Neuronal stem cell (in vitro differentiated cells): Measurements from ENCODE around the gene CAMTA1.

Experiments
- DNase-seq: peaks from one replicate; pipeline ENCODE4 v3.0.0-alpha.2; 2013; ENCODE audit warnings: low spot score
- H2AFZ ChIP-seq: one replicate; pipeline ENCODE4 v1.6.1; 2013; ENCODE audit warnings: mild to moderate bottlenecking, low read length, inconsistent platforms
- H2AK5ac ChIP-seq: 2 replicates; pipeline ENCODE4 v1.6.1; 2013; ENCODE audit warnings: low read depth, mild to moderate bottlenecking, inconsistent platforms, low read length, moderate library complexity, mixed read lengths
- H2BK120ac ChIP-seq: 2 replicates; pipeline ENCODE4 v1.6.1; 2013; ENCODE audit warnings: low read depth, mild to moderate bottlenecking, inconsistent platforms, low read length, moderate library complexity, mixed read lengths
- H2BK12ac ChIP-seq: one replicate; pipeline ENCODE4 v1.6.1; 2013; ENCODE audit warnings: low read length, inconsistent platforms
- H2BK15ac ChIP-seq: 2 replicates; pipeline ENCODE4 v1.6.1; 2013; ENCODE audit warnings: mild to moderate bottlenecking, low read length, inconsistent platforms, mixed read lengths
- H2BK5ac ChIP-seq: one replicate; pipeline ENCODE4 v1.6.1; 2013; ENCODE audit warnings: inconsistent platforms, mild to moderate bottlenecking, low read length, moderate library complexity
- H3K14ac ChIP-seq: one replicate; pipeline ENCODE4 v1.6.1; 2013; ENCODE audit warnings: low read length, inconsistent platforms
- H3K18ac ChIP-seq: 2 replicates; pipeline ENCODE4 v1.6.1; 2013; ENCODE audit warnings: low read length, inconsistent platforms
- H3K23ac ChIP-seq: 2 replicates; pipeline ENCODE4 v1.6.1; 2013; ENCODE audit warnings: low read depth, mild to moderate bottlenecking, mixed read lengths, low read length, inconsistent platforms; ENCODE audit not compliant: poor library complexity
- H3K27ac ChIP-seq: replicated peaks from 3 replicates; pipeline ENCODE4 v1.5.1; 2013; ENCODE audit warnings: low read length, inconsistent platforms
- H3K27me3 ChIP-seq, 3 experiments: 2 replicates each; pipeline ENCODE4 v1.6.1; 2013; ENCODE audit warnings: low read length in 3 of 3, mild to moderate bottlenecking in 2 of 3, inconsistent platforms in 1 of 3, low read depth in 1 of 3, mixed read lengths in 1 of 3, moderate library complexity in 1 of 3; ENCODE audit not compliant: control insufficient read depth in 3 of 3, insufficient read depth in 3 of 3
- H3K36me3 ChIP-seq, 2 donors: replicated peaks in 1 of 2; 2 replicates each; pipeline ENCODE4 v1.6.1; 2013; ENCODE audit warnings: low read length in 2 of 2; ENCODE audit not compliant: control insufficient read depth in 2 of 2, insufficient read depth in 2 of 2
- H3K4ac ChIP-seq: 2 replicates; pipeline ENCODE4 v1.6.1; 2013; ENCODE audit warnings: inconsistent platforms, mild to moderate bottlenecking, low read length, moderate library complexity
- H3K4me1 ChIP-seq, 2 donors: 1 replicate in 1 of 2; 2 replicates in 1 of 2; pipeline ENCODE4 v1.6.1; 2013; ENCODE audit warnings: low read length in 2 of 2, low read depth in 1 of 2; ENCODE audit not compliant: control insufficient read depth in 2 of 2, insufficient read depth in 1 of 2
- H3K4me2 ChIP-seq: one replicate; pipeline ENCODE4 v1.6.1; 2013; ENCODE audit warnings: mild to moderate bottlenecking, low read length, inconsistent platforms; ENCODE audit not compliant: insufficient read depth, poor library complexity, severe bottlenecking
- H3K4me3 ChIP-seq, 2 donors: 2 replicates each; pipeline ENCODE4 v1.5.1; 2013; ENCODE audit warnings: low read length in 2 of 2, mild to moderate bottlenecking in 2 of 2, inconsistent platforms in 1 of 2, moderate library complexity in 1 of 2
- H3K79me1 ChIP-seq: one replicate; pipeline ENCODE4 v1.6.1; 2013; ENCODE audit warnings: low read depth, mild to moderate bottlenecking, inconsistent platforms, low read length, moderate library complexity
- H3K9ac ChIP-seq: one replicate; pipeline ENCODE4 v1.6.1; 2013; ENCODE audit warnings: mild to moderate bottlenecking, low read depth, low read length, inconsistent platforms; ENCODE audit not compliant: poor library complexity
- H3K9me3 ChIP-seq, 2 donors: replicated peaks in 1 of 2; 2 replicates each; pipeline versions ENCODE3 to v1.6.1; 2013; ENCODE audit warnings: low read length in 2 of 2, mild to moderate bottlenecking in 2 of 2, inconsistent platforms in 1 of 2, low read depth in 1 of 2, mixed read lengths in 1 of 2, moderate library complexity in 1 of 2; ENCODE audit not compliant: control insufficient read depth in 2 of 2, insufficient read depth in 1 of 2
- H4K8ac ChIP-seq: one replicate; pipeline ENCODE4 v1.6.1; 2013; ENCODE audit warnings: low read depth, mild to moderate bottlenecking, inconsistent platforms, low read length, moderate library complexity
- H4K91ac ChIP-seq: one replicate; pipeline ENCODE4 v1.6.1; 2013; ENCODE audit warnings: low read length, low read depth, mild to moderate bottlenecking, inconsistent platforms; ENCODE audit not compliant: poor library complexity
- WGBS, 2 donors: extraction: QIAGEN DNeasy Blood & Tissue Kit; methylation state at CpG; one replicate each; pipeline ENCODE4 v1.1.7; 2013; ENCODE audit warnings: missing lambda C conversion rate in 2 of 2, mixed read lengths in 1 of 2; ENCODE audit not compliant: insufficient read length in 2 of 2, insufficient replicate concordance in 1 of 2; ENCODE audit errors: extremely low coverage in 2 of 2; 5-methylcytosine and 5-hydroxymethylcytosine counted together

The CAMTA1 gene

DNA sequence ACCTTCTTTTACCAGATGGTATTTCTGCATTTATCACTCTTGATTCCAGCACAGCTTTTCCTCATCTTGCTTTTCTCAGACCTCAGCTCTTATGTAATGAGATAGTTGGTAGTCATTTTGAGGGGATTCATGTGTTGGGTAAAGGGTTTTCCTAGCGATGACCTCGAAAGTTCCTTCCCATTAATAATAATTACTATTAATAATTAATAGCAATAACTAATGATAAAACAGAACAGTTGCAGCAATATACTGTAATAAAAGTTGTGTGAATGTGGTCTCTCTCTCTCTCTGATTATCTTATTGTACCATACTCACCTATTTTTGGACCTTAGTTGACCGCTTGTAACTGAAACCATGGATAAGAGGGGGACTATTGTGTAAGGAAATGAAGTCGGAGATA is 14.2 kb downstream of the CAMTA1 start:
- Histone ChIP-seq H4K8ac (no peak overlapping the region), H3K18ac (no peak overlapping the region), H2AFZ (no peak overlapping the region), H3K36me3 (peaks cover 0 to 19% of the 10 kb centered on the region in 2 donors), H2BK15ac (no peak overlapping the region), H2BK12ac (no peak overlapping the region), H2AK5ac (no peak overlapping the region), H2BK5ac (no peak overlapping the region), H3K27me3 (no peaks in the 10 kb centered on the region), H3K4me2 (no peak overlapping the region), H4K91ac (no peak overlapping the region), H3K79me1 (peaks cover 2% of the 10 kb centered on the region), H3K4ac (no peak overlapping the region), H3K14ac (no peak overlapping the region), H3K23ac (no peak overlapping the region), H3K4me3 (no peak overlapping the region), H2BK120ac (no peak overlapping the region), H3K4me1 (peaks cover 1 to 2% of the 10 kb centered on the region in 2 donors), H3K9me3 (no peaks in the 10 kb centered on the region), H3K9ac (no peak overlapping the region), H3K27ac (no peak overlapping the region)
- DNase-seq = no peak
- WGBS, 2 donors = no CpG with 5 or more reads among the region's 4 CpGs

DNA sequence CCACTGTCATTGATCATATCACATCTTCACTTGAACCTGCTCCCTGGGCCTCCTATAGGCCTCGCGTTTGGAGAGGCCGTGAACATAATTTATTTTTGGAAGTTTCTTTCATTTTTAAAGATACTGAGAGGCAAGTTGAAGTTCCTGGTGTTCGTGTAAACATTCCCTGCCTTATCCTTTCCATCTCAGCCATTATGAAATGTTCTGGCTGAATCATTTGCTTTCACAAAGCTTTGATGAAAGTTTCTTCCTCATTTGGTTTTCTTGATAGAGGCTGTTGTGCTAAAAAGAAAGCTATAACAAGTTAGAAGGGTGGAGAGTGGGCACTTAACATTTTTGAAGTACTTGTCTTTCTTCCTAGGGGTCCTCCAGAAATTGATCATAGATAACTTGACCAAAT is 15.5 kb downstream of the CAMTA1 start:
- Histone ChIP-seq H4K8ac (no peak overlapping the region), H3K79me1 (peaks cover 2% of the 10 kb centered on the region), H2AK5ac (no peak overlapping the region), H3K23ac (no peak overlapping the region), H2BK15ac (no peak overlapping the region), H3K14ac (no peak overlapping the region), H2AFZ (no peak overlapping the region), H3K9ac (no peak overlapping the region), H3K9me3 (no peaks in the 10 kb centered on the region), H2BK12ac (no peak overlapping the region), H3K4me2 (no peak overlapping the region), H3K4me3 (no peak overlapping the region), H3K27ac (no peak overlapping the region), H3K36me3 (peaks cover 0 to 14% of the 10 kb centered on the region in 2 donors), H4K91ac (no peak overlapping the region), H3K18ac (no peak overlapping the region), H3K4ac (no peak overlapping the region), H3K4me1 (peaks cover 1 to 2% of the 10 kb centered on the region in 2 donors), H3K27me3 (no peaks in the 10 kb centered on the region), H2BK120ac (no peak overlapping the region), H2BK5ac (no peak overlapping the region)
- no CpG with 5 or more reads among the region's 4 CpGs for WGBS, 2 donors
- no peak for DNase-seq

DNA sequence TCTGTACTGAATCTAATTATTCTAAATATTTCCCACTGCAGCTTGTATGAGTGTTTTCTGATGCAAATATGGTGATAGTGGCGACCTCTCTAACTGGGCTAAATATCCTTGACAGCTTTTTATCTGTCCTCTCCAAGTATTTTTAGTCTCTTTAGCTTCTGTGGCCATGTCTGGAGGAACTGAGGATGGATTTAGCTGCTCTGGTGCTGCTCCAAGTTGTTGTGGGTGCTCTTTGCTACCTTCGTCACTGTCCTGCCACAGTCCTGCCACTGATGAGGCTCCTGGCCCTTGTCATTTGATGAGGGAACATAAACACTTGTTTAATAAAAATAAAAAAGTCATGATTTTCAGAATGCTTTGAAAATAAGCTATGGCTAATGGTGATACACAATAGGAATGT is 15.9 kb downstream of the CAMTA1 start:
- Histone ChIP-seq H3K9me3 (no peaks in the 10 kb centered on the region), H3K36me3 (peaks cover 0 to 14% of the 10 kb centered on the region in 2 donors), H2BK12ac (no peak overlapping the region), H3K23ac (no peak overlapping the region), H2BK120ac (no peak overlapping the region), H3K27ac (no peak overlapping the region), H3K79me1 (peaks cover 2% of the 10 kb centered on the region), H3K4me3 (no peak overlapping the region), H2BK5ac (no peak overlapping the region), H2BK15ac (no peak overlapping the region), H4K91ac (no peak overlapping the region), H2AK5ac (no peak overlapping the region), H3K18ac (no peak overlapping the region), H3K4me1 (peaks cover under 1 to 1% of the 10 kb centered on the region in 2 donors), H4K8ac (no peak overlapping the region), H3K9ac (no peak overlapping the region), H2AFZ (no peak overlapping the region), H3K14ac (no peak overlapping the region), H3K4ac (no peak overlapping the region), H3K27me3 (no peaks in the 10 kb centered on the region), H3K4me2 (no peak overlapping the region)
- no peak for DNase-seq
- no CpG with 5 or more reads among the region's 2 CpGs for WGBS, 2 donors

- Histone ChIP-seq H3K4me1 (peaks cover 0 to 1% of the 10 kb centered on the region in 2 donors), H3K36me3 (peaks cover 0 to 8% of the 10 kb centered on the region in 2 donors), H3K9ac (no peak overlapping the region), H3K9me3 (no peaks in the 10 kb centered on the region), H3K4me3 (no peak overlapping the region), H2BK120ac (no peak overlapping the region), H3K14ac (no peak overlapping the region), H2BK5ac (no peak overlapping the region), H3K4me2 (no peak overlapping the region), H3K4ac (no peak overlapping the region), H2BK15ac (no peak overlapping the region), H3K18ac (no peak overlapping the region), H4K8ac (no peak overlapping the region), H2AK5ac (no peak overlapping the region), H3K27ac (no peak overlapping the region), H3K27me3 (no peaks in the 10 kb centered on the region), H3K79me1 (peaks cover 2% of the 10 kb centered on the region), H4K91ac (no peak overlapping the region), H3K23ac (no peak overlapping the region), H2BK12ac (no peak overlapping the region), H2AFZ (no peak overlapping the region)
- DNase-seq = no peak
- no CpG with 5 or more reads among the region's 3 CpGs for WGBS, 2 donors
Observed at GRCh38 chr1:6801966-6802365, 16.7 kb downstream of the CAMTA1 start.
